ENCODE data around the gene MAGEA2.

DNA sequence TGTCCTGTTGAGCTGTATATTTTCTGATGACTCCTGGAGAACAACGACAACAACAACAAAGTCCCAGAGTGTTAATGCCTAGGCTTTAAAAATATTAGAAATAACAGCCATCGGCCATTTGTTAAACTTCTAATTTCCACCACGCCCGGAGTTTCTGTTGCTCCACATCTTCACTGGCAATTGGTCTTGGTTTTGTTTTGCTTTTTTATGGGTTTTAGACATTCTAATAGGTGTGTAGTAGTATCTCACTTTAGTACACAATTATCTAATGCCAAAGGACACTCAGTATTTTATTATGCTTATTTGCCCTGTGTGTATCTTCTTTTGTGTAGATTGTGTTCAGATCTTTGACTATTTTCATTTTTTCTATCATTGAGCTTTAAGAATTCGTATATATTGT is 15.1 kb downstream of the MAGEA2 start:
- no peak for TF ChIP-seq ZNF384 (IDR thresholded peaks at IDR 0.05)
- no peak for TF ChIP-seq TARDBP (IDR thresholded peaks at IDR 0.05)
- no peak for TF ChIP-seq BHLHE40 (IDR thresholded peaks at IDR 0.05; ENCODE audit: borderline replicate concordance)
- no peak for TF ChIP-seq PKNOX1 (IDR thresholded peaks at IDR 0.05)
- TF ChIP-seq ARNT (IDR thresholded peaks at IDR 0.05) = no peak
- no peak for TF ChIP-seq L3MBTL2 (conservative IDR thresholded peaks at IDR 0.05)
- TF ChIP-seq LEF1 (IDR thresholded peaks at IDR 0.05; ENCODE audit: borderline replicate concordance) = no peak
- no peak for TF ChIP-seq ELF4 (IDR thresholded peaks at IDR 0.05)
- TF ChIP-seq FOXM1 (IDR thresholded peaks at IDR 0.05; ENCODE audit: borderline replicate concordance) = no peak
- TF ChIP-seq SUZ12 (IDR thresholded peaks at IDR 0.05) = no peak
